HG02884 (cell line): ENCODE measurements around the gene TOB2.

Experiments used
- ATAC-seq: cut with Tn5 transposase; IDR thresholded peaks from one replicate; pipeline ENCODE4 v1.9.1; 2021; ENCODE audit warnings: mild to moderate bottlenecking, moderate library complexity; ENCODE audit not compliant: unreplicated experiment

Gene TOB2

GRCh38 chr22:41394012-41394356, 52.6 kb downstream of the TOB2 start:
- ATAC-seq: no peak

- no peak for ATAC-seq
Observed at GRCh38 chr22:41387341-41387740, 59.3 kb downstream of the TOB2 start.

- no peak for ATAC-seq
Observed at GRCh38 chr22:41384128-41384527, 62.5 kb downstream of the TOB2 start.
